Measurements from ENCODE around the gene ISCA2.

The ISCA2 gene

GRCh38 chr14:74508844-74509428 is 15.4 kb downstream of the ISCA2 start:
- DNase-seq (ENCODE audit: low read depth), result no peak

GRCh38 chr14:74509587-74510222 is 16.1 kb downstream of the ISCA2 start:
- DNase-seq (ENCODE audit: low read depth), result no peak

GRCh38 chr14:74510223-74510931 is 16.8 kb downstream of the ISCA2 start:
- DNase-seq (ENCODE audit: low read depth), result no peak

- DNase-seq (ENCODE audit: low read depth), result no peak
These were observed 17.4 kb downstream of the ISCA2 start for GRCh38 chr14:74510959-74511409.

- no peak for DNase-seq (ENCODE audit: low read depth)
These were observed 18.6 kb downstream of the ISCA2 start for GRCh38 chr14:74511966-74512830.

- DNase-seq (ENCODE audit: low read depth), result no peak
These were observed 20.9 kb downstream of the ISCA2 start for GRCh38 chr14:74514471-74514941.

- DNase-seq (ENCODE audit: low read depth), result no peak
These were observed 22.4 kb downstream of the ISCA2 start for GRCh38 chr14:74515891-74516412.

GRCh38 chr14:74516451-74517160 is 23.0 kb downstream of the ISCA2 start:
- DNase-seq (ENCODE audit: low read depth), result no peak

GRCh38 chr14:74517731-74518130 is 24.2 kb downstream of the ISCA2 start:
- DNase-seq (ENCODE audit: low read depth), result no peak

GRCh38 chr14:74518221-74518620 is 24.7 kb downstream of the ISCA2 start:
- no peak for DNase-seq (ENCODE audit: low read depth)

GRCh38 chr14:74519316-74520074 is 25.9 kb downstream of the ISCA2 start:
- no peak for DNase-seq (ENCODE audit: low read depth)

- no peak for DNase-seq (ENCODE audit: low read depth)
These were observed 28.2 kb downstream of the ISCA2 start for GRCh38 chr14:74521756-74522155.

GRCh38 chr14:74522740-74523139 is 29.2 kb downstream of the ISCA2 start:
- no peak for DNase-seq (ENCODE audit: low read depth)

- no peak for DNase-seq (ENCODE audit: low read depth)
These were observed 30.7 kb downstream of the ISCA2 start for GRCh38 chr14:74524076-74524811.

- DNase-seq (ENCODE audit: low read depth), result no peak
These were observed 31.2 kb downstream of the ISCA2 start for GRCh38 chr14:74524812-74525135.

GRCh38 chr14:74525361-74525851 is 31.8 kb downstream of the ISCA2 start:
- no peak for DNase-seq (ENCODE audit: low read depth)

GRCh38 chr14:74526854-74527585 is 33.5 kb downstream of the ISCA2 start:
- DNase-seq (ENCODE audit: low read depth), result no peak

GRCh38 chr14:74527736-74528280 is 34.2 kb downstream of the ISCA2 start:
- no peak for DNase-seq (ENCODE audit: low read depth)

- DNase-seq (ENCODE audit: low read depth), result no peak
These were observed 34.8 kb downstream of the ISCA2 start for GRCh38 chr14:74528406-74528805.

Measured in stimulated activated CD8-positive, alpha-beta memory T cell treated with anti-CD3 and anti-CD28 coated beads, Interleukin-12 subunit alpha, Interleukin-12 subunit beta, amount 100 ng/mL, for 4 hours (primary cell).